HG03520 (cell line): ENCODE results near the gene ASPRV1.
A peak's percentile ranks its signal among the peaks of the same experiment; 100 is the strongest.
"Not testable (repeated sequence)": the region's sequence is repeated elsewhere in the genome, so short reads cannot be mapped to it uniquely, and the experiment has no call there.

ENCODE experiments used
- ATAC-seq: cut with Tn5 transposase; IDR thresholded peaks from one replicate; pipeline ENCODE4 v1.9.1; 2021; ENCODE audit warnings: mild to moderate bottlenecking, moderate library complexity; ENCODE audit not compliant: unreplicated experiment

ASPRV1 gene

GRCh38 chr2:69962986-69963730 is 1.7 kb upstream of the ASPRV1 start:
- ATAC-seq, result no peak

- no peak for ATAC-seq
Observed at GRCh38 chr2:69960821-69961220, 610 bp downstream of the ASPRV1 start.

- ATAC-seq, result no peak
Observed at GRCh38 chr2:69959425-69959824, 2.0 kb downstream of the ASPRV1 start.

- ATAC-seq, result no peak
Observed at GRCh38 chr2:69958480-69958879, 3.0 kb downstream of the ASPRV1 start.

GRCh38 chr2:69957965-69958364 is 3.5 kb downstream of the ASPRV1 start:
- ATAC-seq, result no peak

- no peak for ATAC-seq
Observed at GRCh38 chr2:69956475-69956979, 4.9 kb downstream of the ASPRV1 start.

GRCh38 chr2:69955029-69955428 is 6.4 kb downstream of the ASPRV1 start:
- ATAC-seq, result no peak

GRCh38 chr2:69954084-69954483 is 7.3 kb downstream of the ASPRV1 start:
- ATAC-seq, result no peak

GRCh38 chr2:69952336-69953115 is 8.9 kb downstream of the ASPRV1 start:
- no peak for ATAC-seq

GRCh38 chr2:69950671-69951070 is 10.8 kb downstream of the ASPRV1 start:
- ATAC-seq, result not testable (repeated sequence)

GRCh38 chr2:69950241-69950640 is 11.2 kb downstream of the ASPRV1 start:
- no peak for ATAC-seq

- ATAC-seq, result no peak
Observed at GRCh38 chr2:69948963-69949645, 12.3 kb downstream of the ASPRV1 start.

- no peak for ATAC-seq
Observed at GRCh38 chr2:69948032-69948962, 13.1 kb downstream of the ASPRV1 start.

- ATAC-seq, result no peak
Observed at GRCh38 chr2:69947325-69947931, 14.0 kb downstream of the ASPRV1 start.

- peak; percentile 86 for ATAC-seq
Observed at GRCh38 chr2:69946351-69947324, 14.8 kb downstream of the ASPRV1 start.

- no peak for ATAC-seq
Observed at GRCh38 chr2:69945941-69946340, 15.5 kb downstream of the ASPRV1 start.

GRCh38 chr2:69945441-69945840 is 16.0 kb downstream of the ASPRV1 start:
- ATAC-seq, result no peak

- no peak for ATAC-seq
Observed at GRCh38 chr2:69944756-69945155, 16.7 kb downstream of the ASPRV1 start.
